ENCODE results near the gene AP5M1. TPM values are rescaled to one million over a fixed set of nuclear protein-coding genes. Genes with fewer than 3 reads are reported as not detected.

Gene AP5M1
- total RNA-seq, 2 donors from 2014 or later: 23.3 to 28.6 TPM

DNA sequence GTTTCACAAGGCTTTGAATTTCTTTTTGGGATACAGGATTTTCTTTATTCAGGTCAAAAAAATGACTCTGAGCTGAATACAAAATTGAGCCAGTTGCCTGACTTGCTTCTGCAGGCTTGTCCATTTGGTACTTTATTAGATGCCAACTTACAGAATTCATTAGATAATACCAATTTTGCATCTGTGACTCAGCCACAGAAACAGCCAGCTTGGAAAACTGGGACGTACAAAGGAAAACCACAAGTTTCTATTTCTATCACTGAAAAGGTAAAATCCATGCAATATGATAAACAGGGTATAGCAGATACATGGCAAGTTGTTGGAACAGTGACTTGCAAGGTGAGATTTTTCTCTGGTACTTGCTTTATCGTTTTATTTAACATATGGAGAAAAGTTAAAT, 5.8 kb downstream of the AP5M1 start:
- H3K4me3 ChIP-seq: no peak overlapping the region
- H3K4me1 ChIP-seq: peaks cover 0 to 23% of the 10 kb centered on the region in 2 donors
- no peaks in the 10 kb centered on the region for H3K27me3 ChIP-seq
- H3K9me3 ChIP-seq: no peaks in the 10 kb centered on the region
- TF ChIP-seq, protein P1, sequence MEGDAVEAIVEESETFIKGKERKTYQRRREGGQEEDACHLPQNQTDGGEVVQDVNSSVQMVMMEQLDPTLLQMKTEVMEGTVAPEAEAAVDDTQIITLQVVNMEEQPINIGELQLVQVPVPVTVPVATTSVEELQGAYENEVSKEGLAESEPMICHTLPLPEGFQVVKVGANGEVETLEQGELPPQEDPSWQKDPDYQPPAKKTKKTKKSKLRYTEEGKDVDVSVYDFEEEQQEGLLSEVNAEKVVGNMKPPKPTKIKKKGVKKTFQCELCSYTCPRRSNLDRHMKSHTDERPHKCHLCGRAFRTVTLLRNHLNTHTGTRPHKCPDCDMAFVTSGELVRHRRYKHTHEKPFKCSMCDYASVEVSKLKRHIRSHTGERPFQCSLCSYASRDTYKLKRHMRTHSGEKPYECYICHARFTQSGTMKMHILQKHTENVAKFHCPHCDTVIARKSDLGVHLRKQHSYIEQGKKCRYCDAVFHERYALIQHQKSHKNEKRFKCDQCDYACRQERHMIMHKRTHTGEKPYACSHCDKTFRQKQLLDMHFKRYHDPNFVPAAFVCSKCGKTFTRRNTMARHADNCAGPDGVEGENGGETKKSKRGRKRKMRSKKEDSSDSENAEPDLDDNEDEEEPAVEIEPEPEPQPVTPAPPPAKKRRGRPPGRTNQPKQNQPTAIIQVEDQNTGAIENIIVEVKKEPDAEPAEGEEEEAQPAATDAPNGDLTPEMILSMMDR (IDR thresholded peaks at IDR 0.05): no peak
- H3K27ac ChIP-seq: no peak overlapping the region
- H3K36me3 ChIP-seq: peaks cover 14% of the 10 kb centered on the region
- DNase-seq (ENCODE audit: low spot score): no peak

DNA sequence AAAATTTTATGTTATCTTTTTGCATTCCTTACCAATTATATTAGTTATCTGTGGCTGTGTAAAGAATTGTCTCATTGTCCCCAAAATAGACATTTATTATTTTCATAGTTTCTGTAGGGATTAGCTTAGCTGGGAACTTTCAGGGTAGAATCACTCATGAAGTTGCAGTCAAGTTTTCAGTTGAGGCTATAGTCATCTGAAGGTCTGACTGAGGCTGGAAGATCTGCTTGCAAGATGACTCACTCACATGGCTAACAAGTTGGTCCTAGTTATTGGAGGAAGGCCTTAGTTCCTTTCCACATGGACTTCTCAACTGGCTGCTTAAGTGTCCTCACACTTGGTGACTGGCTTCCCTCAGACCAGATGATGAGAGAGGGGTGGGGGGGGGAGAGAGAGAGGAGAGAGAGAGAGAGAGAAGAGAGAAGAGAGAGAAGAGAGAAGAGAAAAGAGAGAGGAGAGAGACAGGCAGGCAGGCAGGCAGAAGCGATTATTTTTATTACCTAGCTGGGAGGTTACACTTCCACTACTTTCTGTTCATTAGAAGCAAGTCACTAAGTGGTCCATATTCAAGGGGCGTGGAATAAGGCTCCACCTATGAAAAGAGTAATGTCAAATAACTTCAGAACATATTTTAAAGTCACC, 6.4 kb downstream of the AP5M1 start:
- H3K36me3 ChIP-seq: peaks cover 15% of the 10 kb centered on the region
- no peaks in the 10 kb centered on the region for H3K27me3 ChIP-seq
- no peaks in the 10 kb centered on the region for H3K9me3 ChIP-seq
- H3K27ac ChIP-seq: no peak overlapping the region
- DNase-seq (ENCODE audit: low spot score): no peak
- TF ChIP-seq, protein P1 (IDR thresholded peaks at IDR 0.05): no peak
- H3K4me1 ChIP-seq: peaks cover 0 to 17% of the 10 kb centered on the region in 2 donors
- H3K4me3 ChIP-seq: no peak overlapping the region

DNA sequence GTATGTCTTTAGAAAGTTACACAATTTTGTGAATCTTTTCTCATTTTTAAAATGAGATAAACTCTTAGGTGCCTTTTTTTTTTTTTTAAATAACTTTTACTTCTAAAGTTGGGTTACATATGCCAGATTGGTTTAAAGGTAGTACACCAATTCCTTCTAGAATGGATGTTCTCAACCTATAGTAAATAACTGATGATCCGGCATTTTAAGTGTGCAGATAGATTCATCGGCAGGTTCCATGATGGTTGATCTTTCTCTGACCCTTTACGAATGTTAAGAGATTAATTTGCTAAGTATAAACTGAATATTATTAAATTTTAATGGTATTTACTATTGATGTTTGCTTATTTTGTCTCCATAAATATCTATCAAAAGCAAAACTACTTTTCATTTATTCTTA, 8.3 kb downstream of the AP5M1 start:
- DNase-seq (ENCODE audit: low spot score): no peak
- TF ChIP-seq, protein P1 (IDR thresholded peaks at IDR 0.05): no peak
- H3K36me3 ChIP-seq: peaks cover 32% of the 10 kb centered on the region

DNA sequence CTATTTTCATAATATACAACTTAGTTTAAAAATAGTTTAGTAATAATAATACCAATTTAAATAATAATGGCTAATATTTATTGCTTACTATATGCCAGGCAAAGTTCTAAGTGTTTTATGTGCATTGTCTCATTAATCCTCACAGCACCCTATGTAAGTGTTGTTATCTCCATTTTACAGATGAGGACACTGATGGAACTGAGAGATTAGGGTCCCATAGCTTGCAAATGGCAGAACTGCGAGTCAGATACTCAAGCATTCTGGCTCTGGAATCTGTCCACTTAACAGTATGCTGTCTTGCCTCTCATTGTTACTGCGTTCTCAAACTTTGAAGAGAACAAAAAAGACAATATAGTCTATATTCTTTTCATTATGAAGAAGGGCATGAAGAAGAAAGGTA, 19.0 kb downstream of the AP5M1 start:
- Histone ChIP-seq H3K27me3 (no peaks in the 10 kb centered on the region), H3K4me3 (no peak overlapping the region), H3K27ac (no peak overlapping the region), H3K9me3 (no peaks in the 10 kb centered on the region), H3K4me1 (no peaks in the 10 kb centered on the region), H3K36me3 (peaks cover 49% of the 10 kb centered on the region)
- DNase-seq (ENCODE audit: low spot score): no peak
- TF ChIP-seq, protein P1 (IDR thresholded peaks at IDR 0.05): no peak

More for the DNA sequence above, 8.3 kb downstream of the AP5M1 start:
- no peaks in the 10 kb centered on the region for H3K4me1 ChIP-seq
- no peak overlapping the region for H3K27ac ChIP-seq
- no peak overlapping the region for H3K4me3 ChIP-seq
- no peaks in the 10 kb centered on the region for H3K9me3 ChIP-seq
- no peaks in the 10 kb centered on the region for H3K27me3 ChIP-seq

DNA sequence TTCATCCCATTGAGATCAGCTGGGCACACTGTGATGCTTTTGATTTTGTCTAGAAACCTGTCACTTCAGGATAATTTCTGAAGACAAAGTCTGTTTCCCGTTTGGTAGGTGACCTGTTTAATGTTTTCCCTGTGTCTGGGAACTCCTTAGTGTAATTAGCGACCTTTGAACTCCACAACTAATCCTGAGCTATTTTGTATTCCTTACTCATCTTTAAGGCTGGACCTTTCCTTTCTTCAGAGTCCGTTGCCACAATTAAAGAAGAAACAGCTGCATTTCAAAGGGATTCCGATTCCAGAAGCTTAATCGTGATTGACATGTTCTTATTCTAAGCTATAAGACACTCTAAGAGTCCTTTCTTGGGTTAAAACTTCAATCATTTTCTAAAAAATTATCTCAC, 22.0 kb downstream of the AP5M1 start:
- Histone ChIP-seq H3K4me1 (no peaks in the 10 kb centered on the region), H3K27me3 (no peaks in the 10 kb centered on the region), H3K4me3 (no peak overlapping the region), H3K9me3 (no peaks in the 10 kb centered on the region), H3K27ac (no peak overlapping the region), H3K36me3 (peaks cover 21% of the 10 kb centered on the region)
- DNase-seq (ENCODE audit: low spot score): no peak
- TF ChIP-seq, protein P1 (IDR thresholded peaks at IDR 0.05): no peak
